Nasal cavity respiratory epithelium epithelial cell of viscerocranial mucosa (primary cell): Measurements from ENCODE around the gene ARL6. TPM values are rescaled to one million over a fixed set of nuclear protein-coding genes. Genes with fewer than 3 reads are reported as not detected.

Experiments
- total RNA-seq: library from RNA; depleted of rRNA; stranded (reverse); fragments of >200 nt; gene quantifications from 2 replicates; pipeline ENCODE4 v1.2.3, GENCODE V29; 2014

ARL6 gene, protein sequence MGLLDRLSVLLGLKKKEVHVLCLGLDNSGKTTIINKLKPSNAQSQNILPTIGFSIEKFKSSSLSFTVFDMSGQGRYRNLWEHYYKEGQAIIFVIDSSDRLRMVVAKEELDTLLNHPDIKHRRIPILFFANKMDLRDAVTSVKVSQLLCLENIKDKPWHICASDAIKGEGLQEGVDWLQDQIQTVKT
- 3.4 and 8.0 TPM in 2 replicates for total RNA-seq

DNA sequence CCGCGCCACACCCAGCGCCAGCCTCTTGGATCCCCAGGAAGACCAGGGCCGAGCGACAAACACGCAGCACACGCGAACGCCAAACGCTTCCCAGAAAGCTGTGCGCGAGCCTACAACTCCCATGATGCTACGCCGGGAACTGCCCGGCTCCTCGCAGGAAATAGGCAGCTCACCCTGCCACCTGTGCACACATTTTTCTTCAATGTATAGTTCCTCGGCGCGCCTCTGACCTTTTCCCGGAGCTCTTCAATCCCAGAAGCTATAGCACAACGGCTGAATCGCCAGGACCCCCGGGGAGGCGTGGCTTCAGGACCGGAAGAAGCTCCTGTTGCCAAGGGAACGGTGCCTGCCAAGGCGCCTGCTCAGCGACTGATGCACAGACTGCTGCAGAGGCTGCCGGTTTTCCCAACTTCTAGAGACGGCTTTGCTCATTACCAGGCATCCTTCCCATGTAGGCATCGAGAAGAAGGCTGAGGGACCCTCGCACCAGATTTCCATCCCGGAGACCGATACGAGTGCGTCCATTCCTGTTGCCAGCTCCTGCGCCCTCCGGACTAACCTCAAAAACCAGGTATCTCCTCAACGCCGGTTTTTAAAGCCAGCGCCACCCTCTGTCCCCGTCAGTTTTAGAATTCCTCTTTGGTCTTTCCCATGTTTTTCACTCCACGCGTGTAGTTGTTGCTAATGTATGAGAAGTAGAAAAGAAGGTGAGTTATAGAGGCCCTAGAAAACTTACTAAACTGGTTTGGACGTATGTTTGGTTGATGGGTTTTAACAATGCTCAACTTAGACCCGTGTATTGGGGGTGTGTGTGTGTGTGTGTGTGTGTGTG lies at the start of gene ARL6:
Gene ARL6 (plus strand): TSS at position 352 of the 832 bp plus-strand sequence. CDS start 3,350 bp downstream, outside the sequence.

DNA sequence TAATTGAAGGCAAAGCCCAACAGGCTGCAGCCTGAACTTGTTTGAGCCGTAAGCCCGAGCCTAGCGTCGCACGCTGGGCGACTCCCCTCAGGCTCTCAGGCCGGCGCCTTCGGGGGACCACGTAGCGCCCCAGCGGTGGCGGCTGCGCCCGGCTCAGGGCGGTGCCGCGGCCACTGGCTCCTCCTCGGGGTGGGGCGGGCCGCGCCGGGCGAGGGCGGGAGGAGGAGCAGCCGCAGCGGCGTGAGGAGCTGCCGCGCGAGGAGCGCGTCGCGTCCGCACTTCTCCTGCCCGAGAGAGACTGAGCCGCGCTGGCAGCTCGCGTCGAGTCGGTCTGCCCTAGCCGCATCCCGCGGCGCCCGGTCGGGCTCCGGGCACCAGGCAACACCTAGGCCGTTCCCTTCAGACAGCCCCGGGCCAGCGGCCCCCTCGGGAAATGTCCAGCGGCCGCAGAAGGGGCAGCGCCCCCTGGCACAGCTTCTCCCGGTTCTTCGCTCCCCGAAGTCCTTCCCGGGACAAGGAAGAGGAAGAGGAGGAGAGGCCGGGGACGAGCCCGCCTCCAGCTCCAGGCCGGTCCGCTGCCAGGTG lies 57.3 kb downstream of the ARL6 start, which contains the start of gene CRYBG3:
Gene CRYBG3 (plus strand): TSS at position 238 of the 585 bp plus-strand sequence. CDS start 196 bp downstream, at position 434.

Other genes with a start within 250 kb of the ARL6 start
- 17.8 and 32.2 TPM in 2 replicates for gene CRYBG3, start 57.3 kb downstream of the ARL6 start, total RNA-seq
- 43.1 and 45.1 TPM in 2 replicates for gene RIOX2, start 207.7 kb downstream of the ARL6 start, total RNA-seq